ENCODE results near the gene AMBN.

- TF ChIP-seq FEZF1 (tag by site-specific recombination; IDR thresholded peaks at IDR 0.05) (no peak), ZNF184 (tag by site-specific recombination; IDR thresholded peaks at IDR 0.05) (no peak), MYNN (tag by site-specific recombination; IDR thresholded peaks at IDR 0.05; ENCODE audit: borderline replicate concordance) (no peak), ZNF629 (tag by site-specific recombination; IDR thresholded peaks at IDR 0.05) (no peak), ZNF560 (tag by site-specific recombination; IDR thresholded peaks at IDR 0.05; ENCODE audit: borderline replicate concordance) (no peak), CTCF (tag by site-specific recombination; IDR thresholded peaks at IDR 0.05) (no peak), ZNF202 (tag by site-specific recombination; IDR thresholded peaks at IDR 0.05; ENCODE audit: borderline replicate concordance) (no peak), SCRT1 (tag by site-specific recombination; IDR thresholded peaks at IDR 0.05; ENCODE audit: borderline replicate concordance) (no peak), ZFP41 (tag by site-specific recombination; IDR thresholded peaks at IDR 0.05; ENCODE audit: borderline replicate concordance) (no peak)
These were observed 16.1 kb upstream of the AMBN start for GRCh38 chr4:70575964-70576363.
